ENCODE measurements around the gene PRKAG2. TPM values are rescaled to one million over a fixed set of nuclear protein-coding genes. Genes with fewer than 3 reads are reported as not detected.

The PRKAG2 gene
- 35.6 TPM for total RNA-seq
- long read RNA-seq, transcript PRKAG2-203 (12 exons, 2,318 nt): major isoform, 9 of 24 reads
- long read RNA-seq, partial matches to known transcripts: 3 of 24 reads
- long read RNA-seq, other reads (novel, unspliced or antisense): 10 of 24 reads

GRCh38 chr7:151876899-151877777 lies at the start of gene PRKAG2:
Gene PRKAG2 (minus strand): TSS chr7:151877115. CDS start chr7:151876620, 495 bp downstream.
- Histone ChIP-seq H3K9me3 (no peaks in the 10 kb centered on the region), H3K27me3 (no peaks in the 10 kb centered on the region), H3K4me3 (peak within 1 kb of the TSS; percentile 91), H3K4me1 (peaks cover 13% of the 10 kb centered on the region), H3K36me3 (no peaks in the 10 kb centered on the region), H3K27ac (peak within 1 kb of the TSS; percentile 95)
- peak; percentile 68 for ATAC-seq
- peak; percentile 90 for DNase-seq
- intact Hi-C loops (cut with DNase I): no loop called here
- TF ChIP-seq CTCF (IDR thresholded peaks at IDR 0.05): no peak

- H3K27me3 ChIP-seq: no peaks in the 10 kb centered on the region
- no peak for ATAC-seq
- H3K9me3 ChIP-seq: no peaks in the 10 kb centered on the region
- peaks cover 15% of the 10 kb centered on the region for H3K4me1 ChIP-seq
- intact Hi-C loops (cut with DNase I): no loop called here
- H3K27ac ChIP-seq: no peak overlapping the region
- no peak for TF ChIP-seq CTCF (IDR thresholded peaks at IDR 0.05)
- DNase-seq: no peak
- no peaks in the 10 kb centered on the region for H3K36me3 ChIP-seq
- H3K4me3 ChIP-seq: no peak overlapping the region
Measured at GRCh38 chr7:151926336-151926712, 49.4 kb upstream of the PRKAG2 start.

DNA sequence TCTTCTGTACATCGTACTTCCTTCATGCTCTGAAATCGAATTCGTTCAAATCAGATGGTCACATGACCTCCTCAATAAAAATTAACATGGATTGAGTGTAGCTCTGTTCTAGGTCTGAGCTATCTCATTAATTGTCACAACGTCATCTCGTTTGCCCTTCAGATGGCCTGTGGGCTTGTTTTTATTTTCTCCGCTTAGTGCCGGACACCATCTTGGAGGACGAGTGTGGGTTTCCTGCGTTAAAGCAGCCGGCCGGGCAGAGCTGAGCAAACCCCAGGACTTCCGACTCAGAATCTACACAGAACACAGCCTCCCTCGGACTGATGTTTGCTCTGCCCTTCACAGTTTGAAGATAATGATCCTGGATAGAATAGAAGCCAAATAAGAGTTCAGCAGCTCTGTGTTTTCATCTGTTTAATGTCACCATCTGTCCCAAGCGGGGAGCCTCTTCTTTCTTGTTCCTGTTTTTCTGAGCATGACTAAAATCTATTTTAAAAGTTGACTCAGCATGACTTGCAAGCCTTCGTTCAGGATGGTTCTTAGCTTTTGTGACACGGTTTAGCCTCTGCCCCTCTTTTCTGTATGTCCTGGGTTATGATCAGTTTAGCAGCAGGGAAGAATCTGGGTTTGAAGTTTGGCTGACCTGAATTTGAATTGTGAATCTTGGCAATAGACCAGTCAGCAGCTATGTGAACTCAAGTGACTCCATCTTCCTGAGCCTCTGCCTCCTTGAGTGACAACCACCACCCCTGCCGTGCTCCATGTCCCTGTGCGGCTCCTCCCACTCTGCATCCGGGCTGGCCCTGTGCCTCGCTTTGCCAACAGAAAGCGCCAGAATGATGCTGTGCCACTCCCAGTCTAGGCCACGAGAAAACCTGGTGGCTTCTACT lies 48.8 kb upstream of the PRKAG2 start:
- Histone ChIP-seq H3K27me3 (no peaks in the 10 kb centered on the region), H3K9me3 (no peaks in the 10 kb centered on the region), H3K36me3 (no peaks in the 10 kb centered on the region), H3K27ac (no peak overlapping the region), H3K4me1 (peaks cover 15% of the 10 kb centered on the region), H3K4me3 (no peak overlapping the region)
- no peak for TF ChIP-seq CTCF (IDR thresholded peaks at IDR 0.05)
- DNase-seq: no peak
- peak; percentile 51 for ATAC-seq
- intact Hi-C loops (cut with DNase I): no loop called here

- no peak for TF ChIP-seq CTCF (IDR thresholded peaks at IDR 0.05)
- DNase-seq (no peak), ATAC-seq (no peak)
- Histone ChIP-seq H3K36me3 (no peaks in the 10 kb centered on the region), H3K27ac (peak overlapping the region; percentile 68), H3K4me1 (peaks cover 15% of the 10 kb centered on the region), H3K9me3 (no peaks in the 10 kb centered on the region), H3K4me3 (no peak overlapping the region), H3K27me3 (no peaks in the 10 kb centered on the region)
- intact Hi-C loops (cut with DNase I): no loop called here
Measured at GRCh38 chr7:151924508-151924907, 47.6 kb upstream of the PRKAG2 start.

- Histone ChIP-seq H3K27me3 (no peaks in the 10 kb centered on the region), H3K36me3 (no peaks in the 10 kb centered on the region), H3K4me3 (no peak overlapping the region), H3K4me1 (peaks cover 15% of the 10 kb centered on the region), H3K9me3 (no peaks in the 10 kb centered on the region), H3K27ac (peak overlapping the region; percentile 68)
- ATAC-seq (no peak), DNase-seq (no peak)
- no peak for TF ChIP-seq CTCF (IDR thresholded peaks at IDR 0.05)
- intact Hi-C loops (cut with DNase I): no loop called here
Measured at GRCh38 chr7:151924001-151924400, 47.1 kb upstream of the PRKAG2 start.

All from upper lobe of right lung (tissue), 1 donor.